ENCODE data around the gene ARHGDIA.

The ARHGDIA gene

GRCh38 chr17:81821147-81821546 is 50.0 kb downstream of the ARHGDIA start:
- DNase-seq, result no peak

DNA sequence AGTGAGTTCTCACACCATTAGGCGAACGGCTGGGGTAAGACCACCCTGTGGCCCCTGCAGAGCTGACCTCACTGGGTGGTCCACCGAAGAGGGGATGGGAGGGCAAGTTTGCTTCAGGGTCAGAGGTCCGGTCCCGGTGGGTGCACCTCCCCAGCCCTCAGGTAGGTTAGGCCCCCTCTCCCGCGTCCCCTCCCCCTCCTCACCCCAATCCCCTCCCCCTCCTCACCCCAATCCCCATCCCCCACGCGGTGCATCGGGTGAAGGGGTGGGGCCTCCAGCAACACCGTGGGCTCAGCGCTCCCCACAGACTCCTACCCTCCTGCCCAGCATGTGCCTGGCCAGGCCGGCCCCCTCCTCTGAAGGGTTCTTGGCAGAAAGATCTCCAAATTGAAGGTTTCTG is 51.4 kb downstream of the ARHGDIA start:
- no peak for DNase-seq

DNA sequence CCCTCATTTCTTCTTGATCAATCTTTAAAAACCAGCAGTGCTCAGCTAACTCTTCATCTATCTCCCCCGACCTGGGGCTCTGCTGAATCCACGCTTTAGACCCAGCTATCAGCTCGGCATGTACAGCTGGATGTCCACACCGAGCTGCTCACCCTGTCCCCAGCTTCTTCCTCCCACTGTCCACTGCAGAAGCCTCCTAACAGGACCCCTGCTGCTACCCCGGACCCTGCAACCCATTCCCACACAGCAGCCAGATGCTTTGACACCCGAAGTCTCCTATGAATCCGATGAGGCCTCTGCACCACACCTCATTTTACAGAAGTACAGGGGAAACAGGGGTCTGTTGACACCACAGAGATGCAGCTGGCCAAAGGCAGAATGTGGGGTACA is 53.4 kb downstream of the ARHGDIA start:
- DNase-seq, result no peak
